GM12892 (cell line): Measurements from ENCODE around the gene EIF2B1.

Source experiments
- POLR2A ChIP-seq: IDR thresholded peaks from 2 replicates; pipeline ENCODE4 v1.6.1; 2011; ENCODE audit warnings: low read depth, low read length, control low read depth
- POLR2AphosphoS5 ChIP-seq: IDR thresholded peaks from 2 replicates; pipeline ENCODE4 v1.6.1; 2011; ENCODE audit warnings: low read depth, low read length, control low read depth
- TAF1 ChIP-seq: IDR thresholded peaks from 2 replicates; pipeline ENCODE4 v1.6.1; 2011; ENCODE audit warnings: low read depth, mild to moderate bottlenecking, control low read depth, low read length, borderline replicate concordance

GRCh38 chr12:123678981-123679380, 45.5 kb upstream of the EIF2B1 start:
- TF ChIP-seq POLR2A = no peak
- TF ChIP-seq POLR2AphosphoS5 = no peak
- TF ChIP-seq TAF1 = no peak
